Tibial artery (tissue), 4 donors: ENCODE data around the gene CATSPERZ.

Experiments
- DNase-seq, 2 donors: peaks; one replicate each; pipeline ENCODE4 v3.0.0-alpha.2; 2019
- H3K27ac ChIP-seq, 2 donors: fragments of 200-600 bp; sonication (generic) in 1 of 2; 1 replicate in 1 of 2; 2 replicates in 1 of 2; pipeline ENCODE4 v1.5.1; 2018 to 2019; ENCODE audit warnings: mild to moderate bottlenecking in 1 of 2
- H3K27me3 ChIP-seq, 2 donors: fragments of 200-600 bp; sonication (generic) in 1 of 2; one replicate each; pipeline versions ENCODE4 v1.5.1 to v1.6.0; 2016 to 2019
- H3K36me3 ChIP-seq, 3 donors: fragments of 200-600 bp; sonication (generic) in 2 of 3; one replicate each; pipeline ENCODE4 v1.5.1; 2016 to 2019; ENCODE audit warnings: mild to moderate bottlenecking in 2 of 3
- H3K4me1 ChIP-seq, 4 donors: fragments of 200-600 bp; sonication (generic) in 2 of 4; 1 replicate in 3 of 4; 2 replicates in 1 of 4; pipeline ENCODE4 v1.5.1; 2016 to 2019
- H3K4me3 ChIP-seq, 2 donors: fragments of 200-600 bp; sonication (generic) in 1 of 2; 1 replicate in 1 of 2; 2 replicates in 1 of 2; pipeline ENCODE4 v1.5.1; 2018 to 2019; ENCODE audit warnings: mild to moderate bottlenecking in 2 of 2
- H3K9me3 ChIP-seq, 3 donors: fragments of 200-600 bp; sonication (generic) in 1 of 3; one replicate each; pipeline ENCODE4 v1.5.1; 2016 to 2019
- CTCF ChIP-seq, 2 experiments: fragments of 200-600 bp in 1 of 2; fragments of 450-650 bp in 1 of 2; IDR thresholded peaks; one replicate each; pipeline ENCODE4 v1.5.1; 2017 to 2019; ENCODE audit warnings: antibody characterized with exemption in 2 of 2, mild to moderate bottlenecking in 1 of 2, moderate library complexity in 1 of 2
- intact Hi-C: fragments of 100-400 bp; cut with DNase I; formaldehyde crosslinking; loops from one replicate; pipeline ENCODE4 v1.15.0; 2023; ENCODE audit warnings: low total_unique reads

The CATSPERZ gene

DNA sequence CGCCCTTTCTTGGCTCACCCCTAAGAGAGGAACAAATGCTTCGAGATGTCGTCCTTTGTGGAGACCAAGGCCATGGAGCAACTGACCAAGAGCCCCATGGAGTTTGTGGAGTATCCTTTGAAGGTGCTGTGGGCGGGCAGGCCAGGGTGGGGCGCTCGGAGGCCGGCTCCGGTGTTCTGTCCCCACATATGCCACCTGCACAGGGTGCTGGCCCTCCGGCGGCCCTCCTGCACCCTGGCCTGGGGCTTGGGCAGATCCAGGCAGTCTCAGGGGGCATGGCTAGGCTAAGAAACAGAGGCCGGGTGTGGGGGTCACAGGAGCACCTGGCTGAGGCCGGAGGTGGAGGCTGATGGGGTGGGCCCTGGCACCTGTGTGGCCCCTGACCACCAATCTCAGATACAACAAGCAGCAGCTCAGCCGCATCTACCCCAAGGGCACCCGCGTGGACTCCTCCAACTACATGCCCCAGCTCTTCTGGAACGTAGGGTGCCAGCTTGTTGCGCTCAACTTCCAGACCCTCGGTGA, 38.5 kb upstream of the CATSPERZ start:
- Histone ChIP-seq H3K27me3 (no peaks in the 10 kb centered on the region), H3K36me3 (peaks cover 25 to 99% (median 79%) of the 10 kb centered on the region in 3 donors), H3K4me1 (no peaks in the 10 kb centered on the region), H3K27ac (no peak overlapping the region), H3K9me3 (no peaks in the 10 kb centered on the region), H3K4me3 (no peak overlapping the region)
- intact Hi-C loops: no loop called here
- no peak for DNase-seq
- TF ChIP-seq CTCF (IDR thresholded peaks at IDR 0.05): no peak

- Histone ChIP-seq H3K4me1 (peaks cover 0 to 5% (median 0%) of the 10 kb centered on the region in 4 donors), H3K27ac (no peak overlapping the region), H3K27me3 (no peaks in the 10 kb centered on the region), H3K9me3 (no peaks in the 10 kb centered on the region), H3K4me3 (no peak overlapping the region), H3K36me3 (peaks cover 24 to 98% (median 73%) of the 10 kb centered on the region in 3 donors)
- intact Hi-C loops: no loop called here
- no peak for DNase-seq
- TF ChIP-seq CTCF (IDR thresholded peaks at IDR 0.05): no peak
Measured at GRCh38 chr11:64262271-64263002, 37.7 kb upstream of the CATSPERZ start.

DNA sequence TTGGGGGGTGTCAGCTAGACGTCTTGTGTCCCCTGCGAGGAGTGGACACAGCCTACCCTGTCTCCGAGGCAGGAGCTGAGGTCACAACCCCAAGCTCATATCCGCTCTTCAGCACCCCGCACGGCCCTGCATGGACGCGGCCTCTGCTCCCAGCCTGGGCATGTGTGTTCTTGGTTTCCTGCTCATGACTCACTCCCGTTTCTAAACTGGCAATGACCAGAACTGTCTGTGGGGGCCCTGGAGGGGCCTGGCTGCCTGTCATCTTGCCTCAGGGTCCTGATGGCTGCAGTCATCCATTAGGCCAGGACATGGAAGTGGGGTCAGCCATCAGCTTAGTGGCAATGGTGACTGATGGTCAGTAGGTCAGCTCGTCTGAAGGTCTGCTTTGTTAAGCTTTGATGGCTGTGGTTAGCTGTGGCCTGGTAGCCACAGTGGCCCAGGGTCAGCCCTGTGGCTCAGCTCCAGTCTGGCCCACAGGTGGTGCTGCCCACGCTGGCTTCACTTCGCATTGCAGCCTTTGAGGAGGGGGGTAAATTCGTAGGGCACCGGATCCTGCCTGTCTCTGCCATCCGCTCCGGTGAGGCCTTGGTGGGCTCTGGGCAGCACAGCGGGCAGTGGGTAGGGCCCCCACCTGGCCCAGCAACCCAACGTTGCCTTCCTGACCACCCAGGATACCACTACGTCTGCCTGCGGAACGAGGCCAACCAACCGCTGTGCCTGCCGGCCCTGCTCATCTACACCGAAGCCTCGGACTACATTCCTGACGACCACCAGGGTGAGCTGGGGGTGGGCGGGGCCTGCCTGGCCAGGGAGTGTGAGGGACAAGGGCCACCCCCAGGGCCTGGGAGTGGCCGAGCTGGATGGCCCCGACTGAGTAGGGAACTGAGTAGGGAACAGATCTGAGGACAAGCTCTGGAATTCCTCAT, 36.9 kb upstream of the CATSPERZ start:
- peaks cover 2 to 12% (median 7%) of the 10 kb centered on the region in 4 donors for H3K4me1 ChIP-seq
- H3K9me3 ChIP-seq: no peaks in the 10 kb centered on the region
- H3K27me3 ChIP-seq: no peaks in the 10 kb centered on the region
- no peak overlapping the region for H3K27ac ChIP-seq
- peaks cover 24 to 89% (median 66%) of the 10 kb centered on the region in 3 donors for H3K36me3 ChIP-seq
- DNase-seq: no peak
- intact Hi-C loops: no loop called here
- TF ChIP-seq CTCF (IDR thresholded peaks at IDR 0.05): no peak
- H3K4me3 ChIP-seq: no peak overlapping the region

GRCh38 chr11:64263947-64264317, 36.2 kb upstream of the CATSPERZ start:
- Histone ChIP-seq H3K9me3 (no peaks in the 10 kb centered on the region), H3K4me1 (peaks cover 6 to 19% (median 13%) of the 10 kb centered on the region in 4 donors), H3K4me3 (no peak overlapping the region), H3K27me3 (no peaks in the 10 kb centered on the region), H3K27ac (no peak overlapping the region), H3K36me3 (peaks cover 24 to 83% (median 60%) of the 10 kb centered on the region in 3 donors)
- intact Hi-C loops: no loop called here
- no peak for TF ChIP-seq CTCF (IDR thresholded peaks at IDR 0.05)
- no peak for DNase-seq

DNA sequence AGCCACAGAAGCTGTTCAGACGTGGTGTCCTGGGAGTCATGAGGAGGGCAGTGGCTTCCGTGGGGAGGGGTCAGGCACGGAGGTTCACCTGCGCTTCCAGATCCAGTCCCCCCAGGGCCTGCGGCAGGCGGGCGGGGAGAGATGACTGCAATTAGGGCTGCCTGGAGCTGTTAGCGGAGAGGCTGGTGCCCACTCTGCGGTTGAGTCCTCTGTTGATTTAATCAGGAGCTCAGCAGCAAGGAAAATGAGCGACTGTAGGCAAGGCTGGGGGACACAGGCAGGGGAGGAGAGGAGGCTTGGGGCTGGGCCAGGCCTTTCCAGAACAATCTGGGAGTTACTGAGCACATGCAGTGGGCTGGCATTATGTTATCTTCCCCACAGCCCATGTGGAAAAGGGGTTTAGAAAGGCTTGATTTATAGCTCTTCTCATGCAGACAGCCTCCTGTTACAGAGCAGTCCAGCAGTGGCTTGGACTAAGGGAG, 35.7 kb upstream of the CATSPERZ start:
- H3K4me1 ChIP-seq: peaks cover 6 to 23% (median 13%) of the 10 kb centered on the region in 4 donors
- no peak for TF ChIP-seq CTCF (IDR thresholded peaks at IDR 0.05)
- no peaks in the 10 kb centered on the region for H3K27me3 ChIP-seq
- H3K4me3 ChIP-seq: no peak overlapping the region
- H3K9me3 ChIP-seq: no peaks in the 10 kb centered on the region
- intact Hi-C loops: no loop called here
- no peak for DNase-seq
- no peak overlapping the region for H3K27ac ChIP-seq
- H3K36me3 ChIP-seq: peaks cover 24 to 78% (median 55%) of the 10 kb centered on the region in 3 donors
